Spleen (tissue), 7 donors: ENCODE data around the gene PFN1.

Experiments
- POLR2A ChIP-seq, 3 donors: fragments of 450-650 bp; IDR thresholded peaks; one replicate each; pipeline ENCODE4 v1.5.1; 2017; ENCODE audit warnings: antibody characterized with exemption in 3 of 3, mild to moderate bottlenecking in 1 of 3
- TF ChIP-seq, protein P1 (sequence below), 11 experiments: fragments of 200-600 bp in 7 of 11; fragments of 450-650 bp in 4 of 11; sonication (generic) in 4 of 11; IDR thresholded peaks in 8 of 11; conservative IDR thresholded peaks in 3 of 11; 1 replicate in 7 of 11; 2 replicates in 4 of 11; pipeline versions ENCODE4 v1.4.0 to v1.8.0; 2016 to 2021; ENCODE audit warnings: antibody characterized with exemption in 11 of 11, inconsistent platforms in 4 of 11, mild to moderate bottlenecking in 1 of 11
- donor health status: DM: no; HTN: no; CAD: no; lungs with moderate emphysema.
- donor health status: DM: no; HTN: no; CAD: no.
- donor health status: DM: no; HTN: no; CAD: no.

DNA sequence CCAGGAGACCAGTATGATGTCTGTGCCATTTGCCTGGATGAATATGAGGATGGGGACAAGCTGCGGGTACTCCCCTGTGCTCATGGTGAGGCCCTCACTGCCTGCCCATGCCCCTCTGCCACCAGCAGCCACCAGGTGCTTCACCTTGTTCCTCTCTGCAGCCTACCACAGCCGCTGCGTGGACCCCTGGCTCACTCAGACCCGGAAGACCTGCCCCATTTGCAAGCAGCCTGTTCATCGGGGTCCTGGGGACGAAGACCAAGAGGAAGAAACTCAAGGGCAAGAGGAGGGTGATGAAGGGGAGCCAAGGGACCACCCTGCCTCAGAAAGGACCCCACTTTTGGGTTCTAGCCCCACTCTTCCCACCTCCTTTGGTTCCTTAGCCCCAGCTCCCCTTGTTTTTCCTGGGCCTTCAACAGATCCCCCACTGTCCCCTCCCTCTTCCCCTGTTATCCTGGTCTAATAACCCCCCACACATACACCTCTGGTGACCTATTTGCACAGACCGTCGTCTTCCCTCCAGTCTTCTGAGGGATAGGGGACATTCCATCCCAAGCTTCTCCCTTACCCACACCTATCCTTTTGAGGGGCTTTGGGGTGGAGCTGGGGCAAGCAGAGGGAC is 3.7 kb downstream of the PFN1 start:
- TF ChIP-seq, protein P1, sequence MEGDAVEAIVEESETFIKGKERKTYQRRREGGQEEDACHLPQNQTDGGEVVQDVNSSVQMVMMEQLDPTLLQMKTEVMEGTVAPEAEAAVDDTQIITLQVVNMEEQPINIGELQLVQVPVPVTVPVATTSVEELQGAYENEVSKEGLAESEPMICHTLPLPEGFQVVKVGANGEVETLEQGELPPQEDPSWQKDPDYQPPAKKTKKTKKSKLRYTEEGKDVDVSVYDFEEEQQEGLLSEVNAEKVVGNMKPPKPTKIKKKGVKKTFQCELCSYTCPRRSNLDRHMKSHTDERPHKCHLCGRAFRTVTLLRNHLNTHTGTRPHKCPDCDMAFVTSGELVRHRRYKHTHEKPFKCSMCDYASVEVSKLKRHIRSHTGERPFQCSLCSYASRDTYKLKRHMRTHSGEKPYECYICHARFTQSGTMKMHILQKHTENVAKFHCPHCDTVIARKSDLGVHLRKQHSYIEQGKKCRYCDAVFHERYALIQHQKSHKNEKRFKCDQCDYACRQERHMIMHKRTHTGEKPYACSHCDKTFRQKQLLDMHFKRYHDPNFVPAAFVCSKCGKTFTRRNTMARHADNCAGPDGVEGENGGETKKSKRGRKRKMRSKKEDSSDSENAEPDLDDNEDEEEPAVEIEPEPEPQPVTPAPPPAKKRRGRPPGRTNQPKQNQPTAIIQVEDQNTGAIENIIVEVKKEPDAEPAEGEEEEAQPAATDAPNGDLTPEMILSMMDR (IDR thresholded peaks at IDR 0.05 in 8 of 11, conservative IDR thresholded peaks at IDR 0.05 in 3 of 11), result no peak
- no peak for TF ChIP-seq POLR2A (IDR thresholded peaks at IDR 0.05)
